GM18526 (cell line): ENCODE data around the gene SPTBN1.

Experiments
- POLR2A ChIP-seq: IDR thresholded peaks from 3 replicates; pipeline ENCODE4 v1.6.1; 2011; ENCODE audit not compliant: insufficient read length; ENCODE audit errors: extremely low read depth

Gene SPTBN1

GRCh38 chr2:54589340-54590215 lies 133.5 kb downstream of the SPTBN1 start:
- TF ChIP-seq POLR2A, result no peak

DNA sequence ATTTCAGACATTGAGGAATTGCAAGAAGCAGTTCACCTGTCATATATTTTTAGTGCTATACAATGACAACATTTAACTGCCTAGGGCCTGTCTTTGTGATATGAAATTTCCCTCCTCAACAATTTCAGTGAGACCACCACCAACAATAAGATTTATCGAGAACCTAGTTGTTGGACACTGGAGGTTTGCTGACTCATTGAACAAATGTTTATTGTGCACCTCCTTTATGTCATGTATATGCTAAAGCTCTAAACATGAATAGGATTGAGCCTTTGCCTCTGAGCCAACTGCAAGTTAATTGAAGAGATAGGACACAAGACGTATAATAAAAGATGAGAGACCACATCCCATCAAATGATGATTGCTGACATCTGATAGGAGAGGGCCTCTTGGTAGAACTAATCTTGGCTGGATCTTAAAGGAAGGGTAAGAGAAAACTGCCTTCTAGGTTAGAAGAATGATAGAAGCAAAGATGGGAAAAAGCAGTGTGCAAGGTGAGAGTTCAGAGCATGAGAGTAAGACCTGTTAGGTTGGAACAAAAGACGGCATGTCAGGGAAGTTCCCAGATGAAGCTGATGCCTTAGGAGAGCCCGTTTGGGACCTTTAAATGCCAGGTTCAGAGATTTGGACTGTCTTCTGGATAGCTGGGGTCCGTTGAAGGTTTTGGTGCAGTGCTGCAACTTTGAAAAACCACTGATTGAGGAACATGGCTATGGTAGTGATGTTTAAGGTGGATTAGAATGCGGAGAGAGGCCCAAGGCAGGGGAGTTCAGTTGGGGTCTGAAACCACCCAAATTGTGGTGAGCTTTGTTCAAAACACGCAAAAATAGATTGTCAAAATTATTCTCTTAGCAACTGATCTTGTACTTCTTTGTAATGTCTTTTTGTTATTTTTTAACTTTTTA lies 134.3 kb downstream of the SPTBN1 start:
- no peak for TF ChIP-seq POLR2A

- no peak for TF ChIP-seq POLR2A
Measured at GRCh38 chr2:54591551-54591950, 135.4 kb downstream of the SPTBN1 start.

- TF ChIP-seq POLR2A, result no peak
Measured at GRCh38 chr2:54593249-54593648, 137.1 kb downstream of the SPTBN1 start.

- no peak for TF ChIP-seq POLR2A
Measured at GRCh38 chr2:54594048-54594447, 137.9 kb downstream of the SPTBN1 start.

- no peak for TF ChIP-seq POLR2A
Measured at GRCh38 chr2:54595161-54595803, 139.2 kb downstream of the SPTBN1 start.

DNA sequence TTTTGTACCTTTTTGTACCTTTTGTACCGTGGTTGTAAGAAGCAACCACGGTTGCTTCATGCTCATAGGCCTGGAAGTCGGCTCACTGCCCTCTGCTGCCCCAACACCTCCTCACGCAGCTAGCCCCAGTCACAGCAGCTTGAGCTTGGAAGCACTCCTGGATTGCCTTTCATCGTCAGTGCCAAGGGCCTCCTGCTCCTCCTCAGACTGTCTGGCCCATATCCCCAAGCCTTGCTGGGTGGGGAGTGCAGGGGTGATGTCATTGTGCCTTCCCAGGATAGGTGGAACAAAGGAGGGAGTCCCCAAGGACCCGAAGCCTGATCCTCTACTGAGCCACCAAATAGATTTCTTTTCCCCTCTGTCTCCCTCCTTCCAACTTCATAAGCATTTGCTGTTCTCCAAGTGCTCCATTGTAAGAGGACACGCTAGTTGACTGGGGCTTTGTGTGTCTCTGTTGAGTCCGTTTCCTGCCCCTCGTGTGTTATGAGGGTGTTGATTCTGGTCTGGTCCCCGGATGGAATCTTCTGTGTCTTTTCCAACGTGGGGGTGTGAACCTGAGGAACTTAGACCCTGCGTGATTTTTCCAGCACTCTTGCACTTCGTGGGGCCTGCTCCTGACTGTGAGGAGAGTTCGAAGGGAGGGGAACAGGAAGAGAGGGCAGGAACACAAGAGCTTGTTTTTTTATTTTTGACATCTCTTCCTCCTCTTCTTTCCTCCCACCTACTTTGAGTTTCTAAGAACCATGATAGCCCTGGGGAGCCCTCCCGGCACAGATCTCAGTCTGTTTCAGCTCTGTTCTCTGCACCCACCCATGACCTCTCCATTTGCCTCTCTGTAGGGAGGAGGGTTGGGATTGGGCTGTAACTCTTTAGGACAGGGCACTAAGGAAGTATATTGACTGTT lies 140.1 kb downstream of the SPTBN1 start:
- no peak for TF ChIP-seq POLR2A

DNA sequence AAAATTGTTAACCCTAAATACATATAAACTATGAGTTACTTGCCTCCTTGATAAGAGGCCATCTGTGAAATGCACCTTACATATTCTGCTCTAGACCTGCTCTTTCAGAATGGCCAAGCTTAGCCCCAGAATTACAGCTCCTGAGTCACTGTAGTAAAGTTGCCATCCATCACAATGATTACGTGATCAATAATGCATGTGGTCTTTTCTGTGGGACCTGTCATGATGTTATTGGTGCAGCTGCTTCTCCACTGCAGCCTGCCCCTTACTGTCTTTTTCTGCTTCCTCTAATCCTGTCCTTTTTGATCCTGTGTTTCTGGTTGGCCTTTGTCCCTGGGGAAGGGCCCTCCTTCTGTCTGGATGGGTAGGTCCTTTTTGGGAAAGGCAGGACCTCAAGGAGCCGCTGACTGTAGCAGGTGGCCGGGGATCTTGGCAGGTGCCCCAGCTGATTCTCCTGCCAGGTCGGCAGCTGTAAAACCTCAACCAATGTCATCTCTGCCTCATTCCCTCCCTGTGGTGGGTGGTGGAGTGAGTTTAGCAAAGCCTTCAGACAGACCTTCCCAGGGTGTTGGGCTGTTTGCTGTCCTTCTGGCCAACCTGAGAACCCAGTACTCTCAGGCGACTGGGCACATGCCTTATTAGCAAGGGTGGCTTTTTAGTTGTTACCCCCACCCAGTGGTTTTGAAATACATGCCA lies 141.2 kb downstream of the SPTBN1 start:
- TF ChIP-seq POLR2A, result no peak

GRCh38 chr2:54598347-54599325 lies 142.5 kb downstream of the SPTBN1 start:
- TF ChIP-seq POLR2A, result no peak

GRCh38 chr2:54599326-54599710 lies 143.2 kb downstream of the SPTBN1 start:
- TF ChIP-seq POLR2A, result no peak

DNA sequence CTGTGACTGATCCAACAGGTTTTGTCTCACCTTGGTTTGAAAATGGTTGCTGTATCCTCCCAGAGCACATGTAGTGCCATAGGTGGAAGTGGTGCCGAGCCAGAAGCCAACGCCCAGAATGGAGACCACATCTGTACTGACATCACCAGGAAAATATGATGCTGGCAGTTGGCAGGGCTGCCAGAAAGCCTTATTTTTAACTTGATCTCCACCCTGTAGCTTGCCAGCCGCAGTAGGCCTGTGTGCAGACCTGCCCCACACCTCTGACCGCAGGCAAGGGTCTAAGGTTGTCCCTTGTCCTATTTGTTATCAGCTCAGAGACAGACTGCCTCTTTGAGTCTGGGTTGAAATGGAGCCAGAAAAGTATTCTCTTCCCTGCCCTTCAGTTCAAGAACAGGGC lies 143.8 kb downstream of the SPTBN1 start:
- no peak for TF ChIP-seq POLR2A

- no peak for TF ChIP-seq POLR2A
Measured at GRCh38 chr2:54601339-54601738, 145.2 kb downstream of the SPTBN1 start.
